ENCODE results near the gene AP1AR.
"Not testable (repeated sequence)": the region's sequence is repeated elsewhere in the genome, so short reads cannot be mapped to it uniquely, and the experiment has no call there.

The AP1AR gene

DNA sequence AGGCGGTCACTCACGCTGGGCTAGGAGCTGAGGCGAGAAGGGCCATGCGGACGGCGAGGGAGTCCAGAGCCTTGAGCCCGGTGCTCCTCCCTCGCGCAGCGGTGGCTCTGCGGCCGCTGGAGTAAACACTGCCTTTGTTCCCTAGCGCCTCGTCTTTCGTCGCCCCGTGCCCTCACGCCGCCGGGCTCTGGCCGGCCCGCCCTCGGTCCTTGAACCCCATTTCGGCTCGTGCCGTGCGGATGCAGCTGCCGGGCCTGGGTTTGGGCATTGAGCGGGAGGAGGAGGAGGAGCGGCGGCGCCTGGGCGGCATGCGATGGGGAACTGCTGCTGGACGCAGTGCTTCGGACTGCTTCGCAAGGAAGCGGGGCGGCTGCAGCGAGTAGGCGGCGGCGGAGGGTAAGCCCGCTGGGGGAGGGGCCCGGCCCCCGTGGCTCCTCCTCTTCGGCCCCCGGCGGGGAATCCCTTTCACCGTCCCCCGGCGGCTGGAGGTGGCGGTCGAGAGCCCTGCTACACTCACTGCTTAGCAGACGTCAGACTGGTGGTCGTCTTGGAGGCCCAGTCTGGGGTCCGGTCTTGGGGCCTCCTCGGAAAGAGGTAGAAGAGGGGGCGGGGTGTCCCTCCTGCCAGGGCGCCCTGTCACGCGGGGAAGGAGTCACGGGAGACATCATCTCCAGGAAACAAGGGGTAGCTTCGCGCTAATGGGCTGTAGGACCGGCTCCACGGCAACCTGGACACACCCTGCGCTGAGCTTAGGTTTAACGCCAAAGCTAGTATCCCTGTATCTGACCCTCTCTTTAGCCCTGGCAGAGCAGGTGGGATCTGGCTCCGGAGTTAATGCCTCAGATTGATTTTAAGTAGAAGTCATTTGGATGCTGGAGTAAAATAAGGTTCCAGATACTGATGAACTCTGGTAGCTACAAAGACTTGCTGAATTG is at the start of gene AP1AR:
Gene AP1AR, plus strand, starts transcription at position 9 of the 935 bp plus-strand sequence. Its CDS starts 305 bp downstream, at position 314.
- peak; percentile 57 to 67 for DNase-seq (ENCODE audit: low read depth in 2 of 2)

- DNase-seq (ENCODE audit: low read depth in 2 of 2), result no peak
These were observed 49.0 kb upstream of the AP1AR start for GRCh38 chr4:112182604-112183003.

GRCh38 chr4:112183252-112183651 is 48.3 kb upstream of the AP1AR start:
- DNase-seq (ENCODE audit: low read depth in 2 of 2), result no peak

DNA sequence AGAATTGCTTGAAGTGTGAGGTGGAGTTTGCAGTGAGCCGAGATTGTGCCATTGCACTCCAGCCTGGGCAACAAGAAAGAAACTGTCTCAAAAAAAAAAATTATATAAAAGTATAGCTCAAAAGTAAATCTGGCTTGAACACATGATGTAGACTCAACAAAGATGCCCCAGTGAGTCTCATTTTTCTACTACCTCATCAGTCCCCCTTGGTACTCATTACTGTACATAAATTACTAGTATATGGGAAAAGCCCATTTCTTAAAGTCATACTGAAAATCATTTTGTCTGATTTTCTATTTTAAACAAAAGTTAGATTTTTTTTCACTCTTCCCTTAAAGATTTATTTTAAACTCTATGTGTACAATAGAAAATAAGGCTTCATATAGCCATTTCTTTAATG is 47.1 kb upstream of the AP1AR start:
- DNase-seq (ENCODE audit: low read depth in 2 of 2), result no peak

DNA sequence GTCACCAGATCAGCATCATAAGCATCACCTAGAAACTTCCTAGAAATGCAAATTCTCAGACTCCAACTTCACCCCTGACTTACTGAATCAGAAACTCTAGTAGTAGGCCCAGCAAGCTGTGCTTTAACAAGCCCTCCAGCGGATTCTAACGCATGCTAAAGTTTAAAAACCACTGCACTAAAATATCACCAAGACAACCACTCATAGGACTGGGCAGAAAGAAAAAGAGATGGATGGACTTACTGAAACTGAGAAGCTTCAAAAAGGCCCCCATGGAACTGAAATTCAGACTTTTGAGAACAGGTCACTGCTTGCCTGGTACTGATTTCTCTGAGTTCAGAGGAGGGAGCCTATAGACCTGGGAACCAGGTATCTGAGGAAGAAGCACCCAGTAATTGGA is 46.3 kb upstream of the AP1AR start:
- no peak for DNase-seq (ENCODE audit: low read depth in 2 of 2)

- DNase-seq (ENCODE audit: low read depth in 2 of 2), result no peak
These were observed 45.6 kb upstream of the AP1AR start for GRCh38 chr4:112185740-112186670.

DNA sequence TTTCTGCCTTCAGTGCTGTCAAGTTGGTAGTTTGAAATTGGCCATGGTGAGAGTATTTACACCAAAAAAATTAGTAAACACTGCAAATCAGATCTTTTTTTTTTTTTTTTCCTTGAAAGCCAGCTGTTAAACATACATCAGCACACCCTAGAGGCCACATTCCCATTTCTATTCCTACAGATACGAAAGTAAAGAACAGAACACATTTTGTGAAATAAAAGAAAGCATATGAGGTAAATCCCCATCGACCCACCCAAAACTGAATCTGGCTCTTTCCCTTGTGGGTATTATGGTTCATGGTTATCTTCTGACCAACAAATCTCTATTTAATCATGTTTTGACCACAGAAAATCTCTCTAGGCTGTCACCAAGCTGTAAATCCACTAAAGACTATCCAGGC is 41.8 kb upstream of the AP1AR start:
- no peak for DNase-seq (ENCODE audit: low read depth in 2 of 2)

GRCh38 chr4:112190684-112191083 is 40.9 kb upstream of the AP1AR start:
- no peak for DNase-seq (ENCODE audit: low read depth in 2 of 2)

DNA sequence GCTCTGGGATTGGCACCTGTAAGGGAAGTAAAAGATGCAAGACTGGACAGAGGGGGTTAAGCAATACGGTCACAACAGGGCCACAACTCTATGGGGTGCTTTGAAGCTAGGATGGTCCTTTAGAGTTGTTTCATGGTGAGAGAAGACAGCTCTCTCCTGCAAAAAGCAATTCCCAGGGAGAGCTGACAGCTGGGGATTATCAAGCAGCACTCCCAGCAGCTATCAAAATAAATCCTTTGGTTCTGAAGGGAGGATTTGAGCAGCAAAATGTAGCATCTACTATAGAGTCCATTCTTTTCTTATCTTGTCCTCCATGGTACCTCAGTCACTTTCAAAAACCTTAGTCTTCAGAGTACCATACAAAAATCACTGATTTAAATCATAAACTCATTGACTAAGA is 35.1 kb upstream of the AP1AR start:
- no peak for DNase-seq (ENCODE audit: low read depth in 2 of 2)

GRCh38 chr4:112199041-112199440 is 32.5 kb upstream of the AP1AR start:
- no peak for DNase-seq (ENCODE audit: low read depth in 2 of 2)

DNA sequence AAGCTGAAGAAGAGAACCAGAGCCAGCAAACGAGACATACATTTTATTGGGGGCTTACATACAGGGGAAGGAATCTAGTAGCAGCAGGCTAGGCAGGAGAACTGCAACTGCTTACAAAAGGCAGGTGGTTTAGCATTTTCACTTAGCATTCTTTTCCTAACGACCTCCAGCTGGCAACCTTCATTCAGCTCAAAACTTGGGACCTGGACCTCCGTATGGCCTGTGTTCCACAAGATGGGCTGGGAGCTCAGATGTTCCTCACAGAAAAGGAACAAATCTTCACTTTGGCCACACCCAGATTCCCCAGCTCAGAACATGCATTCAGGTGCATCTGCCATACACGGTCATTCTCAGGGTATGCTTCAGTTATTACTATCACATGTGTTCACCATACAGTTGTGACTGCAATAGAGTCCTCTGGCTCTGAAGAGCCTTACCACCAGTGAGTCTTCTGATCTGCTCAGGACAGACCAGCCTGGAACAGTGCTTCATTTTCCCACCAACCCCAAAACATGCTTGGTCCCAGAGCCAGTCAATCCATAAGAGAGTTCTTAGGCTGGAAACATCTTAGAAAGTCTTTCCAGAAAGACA is 29.6 kb upstream of the AP1AR start:
- no peak for DNase-seq (ENCODE audit: low read depth in 2 of 2)

DNA sequence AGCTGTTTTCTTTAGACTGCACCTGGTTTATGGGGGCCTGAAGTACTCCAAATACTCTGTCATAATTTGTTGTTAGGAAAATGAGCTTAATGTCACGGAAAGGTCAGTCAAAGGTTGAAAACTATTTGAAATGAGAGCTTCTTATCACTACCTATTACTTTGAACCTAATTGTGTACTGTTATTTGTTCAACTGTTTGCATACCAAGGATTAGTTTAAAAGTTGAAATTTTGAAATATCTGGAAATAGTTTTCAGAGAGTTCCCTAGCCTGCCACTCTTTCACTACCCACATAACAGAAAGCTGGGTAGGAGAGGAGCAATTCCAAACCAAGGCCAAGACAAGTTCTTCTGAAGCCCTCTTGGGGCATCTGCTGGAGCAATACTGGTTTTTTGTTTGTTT is 28.0 kb upstream of the AP1AR start:
- DNase-seq (ENCODE audit: low read depth in 2 of 2), result no peak

DNA sequence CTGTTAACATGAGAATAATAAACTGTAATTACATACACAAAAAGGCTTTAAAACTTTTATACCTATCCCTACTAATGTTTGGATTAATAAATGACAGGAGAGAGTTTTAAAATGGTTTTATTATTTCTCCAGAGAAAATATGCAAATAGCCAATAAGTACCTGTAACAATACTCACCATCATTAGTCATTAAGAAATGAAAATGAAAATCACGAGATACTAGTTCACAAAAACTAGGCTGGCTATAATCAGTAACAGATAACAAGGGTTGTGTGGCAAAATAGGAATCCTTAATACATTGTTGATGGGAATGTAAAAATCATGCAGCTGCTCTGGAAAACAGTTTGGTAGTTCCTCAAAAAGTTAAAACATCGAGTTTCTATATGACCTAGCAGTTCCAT is 25.2 kb upstream of the AP1AR start:
- no peak for DNase-seq (ENCODE audit: low read depth in 2 of 2)

DNA sequence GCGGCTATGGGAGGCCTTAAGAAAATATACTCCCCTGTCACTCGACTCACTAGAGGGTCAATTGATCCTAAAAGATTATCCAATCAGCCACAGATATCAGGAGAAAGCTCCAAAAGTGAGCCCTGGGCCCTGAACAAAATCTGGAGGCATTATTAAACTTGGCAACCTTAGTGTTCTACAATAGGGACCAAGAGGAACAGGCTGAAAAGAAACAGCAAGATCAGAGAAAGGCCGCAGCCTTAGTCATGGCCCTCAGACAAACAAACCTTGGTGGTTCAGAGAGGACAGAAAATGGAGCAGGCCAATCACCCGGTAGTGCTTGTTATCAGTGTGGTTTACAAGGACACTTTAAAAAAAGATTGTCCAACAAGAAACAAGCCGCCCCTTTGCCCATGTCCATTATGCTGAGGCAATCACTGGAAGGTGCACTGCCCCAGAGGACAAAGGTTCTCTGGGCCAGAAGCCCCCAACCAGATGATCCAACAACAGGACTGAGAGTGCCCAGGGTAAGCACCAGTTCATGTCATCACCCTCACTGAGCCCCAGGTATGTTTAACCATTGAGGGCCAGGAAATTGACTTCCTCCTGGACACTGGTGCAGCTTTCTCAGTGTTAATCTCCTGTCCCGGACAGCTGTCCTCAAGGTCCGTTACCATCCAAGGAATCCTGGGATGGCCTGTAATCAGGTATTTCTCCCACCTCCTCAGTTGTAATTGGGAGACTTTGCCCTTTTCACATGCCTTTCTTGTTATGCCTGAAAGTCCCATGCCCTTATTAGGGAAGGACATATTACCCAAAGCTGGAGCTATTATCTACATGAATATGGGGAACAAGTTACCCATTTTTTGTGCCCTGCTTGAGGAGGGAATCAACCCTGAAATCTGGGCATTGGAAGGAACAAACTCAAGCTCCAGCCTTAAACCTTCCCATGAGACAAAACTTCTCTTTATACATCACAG is 23.2 kb upstream of the AP1AR start:
- not testable (repeated sequence) for DNase-seq (ENCODE audit: low read depth in 2 of 2)

- no peak for DNase-seq (ENCODE audit: low read depth in 2 of 2)
These were observed 20.8 kb upstream of the AP1AR start for GRCh38 chr4:112210777-112211176.

DNA sequence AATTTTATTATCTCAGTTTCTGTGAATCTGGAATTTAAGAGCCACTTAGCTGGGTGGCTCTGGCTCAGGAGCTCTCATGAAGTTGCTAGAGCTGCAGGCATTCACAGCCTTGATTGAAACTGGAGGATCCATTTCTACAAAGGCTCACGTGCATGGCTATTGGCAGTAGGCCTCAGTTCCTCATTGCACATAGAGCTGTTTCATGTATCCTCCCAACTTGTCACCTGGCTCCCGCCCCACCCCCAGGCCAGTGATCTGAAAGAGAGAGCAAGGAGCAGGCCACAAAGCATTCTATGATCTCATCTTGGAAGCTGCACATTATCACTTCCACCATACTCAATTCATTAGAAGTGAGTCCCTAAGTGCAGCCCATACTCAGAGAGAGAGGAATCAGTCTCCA is 18.5 kb upstream of the AP1AR start:
- no peak for DNase-seq (ENCODE audit: low read depth in 2 of 2)

- DNase-seq (ENCODE audit: low read depth in 2 of 2), result no peak
These were observed 17.7 kb upstream of the AP1AR start for GRCh38 chr4:112213856-112214255.

- no peak for DNase-seq (ENCODE audit: low read depth in 2 of 2)
These were observed 17.0 kb upstream of the AP1AR start for GRCh38 chr4:112214390-112215264.

DNA sequence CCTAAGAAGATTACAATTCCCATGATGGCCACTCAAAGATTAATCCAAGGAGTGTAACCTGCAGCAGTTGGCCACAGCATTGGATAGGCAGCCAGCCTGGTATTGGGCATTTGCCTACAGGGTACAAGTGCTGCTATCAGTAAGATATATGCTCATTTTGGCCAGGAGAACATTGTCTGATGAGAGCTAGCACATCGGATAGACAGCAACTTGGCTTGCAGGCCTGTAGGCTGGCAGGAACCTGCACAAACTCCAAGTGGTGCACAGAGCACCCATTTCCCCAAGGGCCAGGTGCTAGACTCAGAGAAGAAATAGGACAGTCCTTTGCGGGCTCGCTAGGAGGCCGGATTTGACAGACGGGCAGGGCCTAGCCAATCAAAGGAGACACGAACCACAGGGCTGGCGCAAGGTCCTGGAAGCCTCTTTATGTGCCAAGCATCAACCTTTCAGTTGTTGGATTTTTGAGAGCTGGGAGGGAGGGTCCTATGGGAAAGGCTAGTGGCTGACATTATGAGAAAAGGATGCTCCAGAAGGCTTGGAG is 11.7 kb upstream of the AP1AR start:
- no peak for DNase-seq (ENCODE audit: low read depth in 2 of 2)
